ENCODE data around the gene SMO.

- TF ChIP-seq POLR2AphosphoS5 (IDR thresholded peaks at IDR 0.05; ENCODE audit: low read depth, low read length) (no peak), CTCF (IDR thresholded peaks at IDR 0.05 in 2 of 3, conservative IDR thresholded peaks at IDR 0.05 in 1 of 3; ENCODE audit: borderline replicate concordance in 1 of 3, insufficient read depth in 1 of 3, low read depth in 2 of 3, low read length in 2 of 3) (no peak), ZBTB33 (IDR thresholded peaks at IDR 0.05; ENCODE audit: extremely low read depth, insufficient replicate concordance, low read length) (no peak), FOSL1 (IDR thresholded peaks at IDR 0.05; ENCODE audit: low read depth) (no peak), ATF3 (IDR thresholded peaks at IDR 0.05) (no peak), SP1 (IDR thresholded peaks at IDR 0.05; ENCODE audit: low read depth) (no peak)
Measured at GRCh38 chr7:129205987-129206785, 17.8 kb downstream of the SMO start.
